Activated CD4-positive, alpha-beta T cell treated with anti-CD3 and anti-CD28 coated beads, Interleukin-2, amount 10 ng/mL, durations not matched to agents 24 days and 14 days (primary cell): Measurements from ENCODE around the gene ETS1. TPM values are rescaled to one million over a fixed set of nuclear protein-coding genes. Genes with fewer than 3 reads are reported as not detected.

Experiments used
- DNase-seq: peaks from one replicate; pipeline ENCODE4 v3.0.0; 2022
- H3K27ac Mint-ChIP-seq: one replicate; pipeline ENCODE4 v1.8.0; 2022; ENCODE audit warnings: mild to moderate bottlenecking, mixed read lengths
- H3K27me3 Mint-ChIP-seq: one replicate; pipeline ENCODE4 v1.8.0; 2022; ENCODE audit warnings: mixed read lengths
- H3K36me3 Mint-ChIP-seq: one replicate; pipeline ENCODE4 v1.8.0; 2022; ENCODE audit warnings: low read depth, mild to moderate bottlenecking, mixed read lengths
- H3K4me1 Mint-ChIP-seq: one replicate; pipeline ENCODE4 v1.8.0; 2021; ENCODE audit warnings: mixed read lengths
- H3K4me3 Mint-ChIP-seq: one replicate; pipeline ENCODE4 v1.8.0; 2022; ENCODE audit warnings: mild to moderate bottlenecking, moderate library complexity, mixed read lengths
- H3K9me3 Mint-ChIP-seq: one replicate; pipeline ENCODE4 v1.8.0; 2021; ENCODE audit warnings: mixed read lengths
- intact Hi-C: fragments of 100-400 bp; cut with micrococcal nuclease; formaldehyde crosslinking; loops from one replicate; pipeline ENCODE4 v1.15.1; 2023
- total RNA-seq: library from RNA; stranded (reverse); gene quantifications from 2 replicates; pipeline ENCODE4 v1.2.3, GENCODE V29; 2022

The ETS1 gene
- total RNA-seq, 1 donor from 2014 or later: 454 TPM

- Mint-ChIP-seq H3K27ac (peak overlapping the region; percentile 96), H3K4me3 (peak overlapping the region; percentile 85), H3K9me3 (no peaks in the 10 kb centered on the region), H3K27me3 (no peaks in the 10 kb centered on the region), H3K36me3 (peaks cover 93% of the 10 kb centered on the region), H3K4me1 (peaks cover 95% of the 10 kb centered on the region)
- intact Hi-C loops: loop anchor here (1.0 to 5.0 kb wide), 15 partner anchors 10 to 435 kb away; partner anchors contain the start of gene FLI1
- DNase-seq: peak; percentile 91
Measured at GRCh38 chr11:128472128-128473089, 114.9 kb downstream of the ETS1 start.

GRCh38 chr11:128471138-128471661 lies 116.2 kb downstream of the ETS1 start:
- Mint-ChIP-seq H3K4me3 (peak overlapping the region; percentile 85), H3K4me1 (peaks cover 95% of the 10 kb centered on the region), H3K36me3 (peaks cover 94% of the 10 kb centered on the region), H3K27ac (peak overlapping the region; percentile 96), H3K27me3 (no peaks in the 10 kb centered on the region), H3K9me3 (no peaks in the 10 kb centered on the region)
- intact Hi-C loops: loop anchor here (1.0 to 5.0 kb wide), 4 partner anchors 169 to 434 kb away; partner anchors contain the start of gene FLI1
- peak; percentile 86 for DNase-seq

GRCh38 chr11:128470081-128470480 lies 117.3 kb downstream of the ETS1 start:
- Mint-ChIP-seq H3K27ac (peak overlapping the region; percentile 98), H3K27me3 (no peaks in the 10 kb centered on the region), H3K4me3 (peak overlapping the region; percentile 85), H3K4me1 (peaks cover 95% of the 10 kb centered on the region), H3K9me3 (no peaks in the 10 kb centered on the region), H3K36me3 (peaks cover 93% of the 10 kb centered on the region)
- intact Hi-C loops: loop anchor here (1.0 to 5.0 kb wide), 4 partner anchors 18 to 433 kb away; partner anchors contain the start of gene FLI1
- peak; percentile 85 for DNase-seq

- peak overlapping the region; percentile 98 for H3K27ac Mint-ChIP-seq
- peaks cover 91% of the 10 kb centered on the region for H3K36me3 Mint-ChIP-seq
- H3K4me3 Mint-ChIP-seq: peak overlapping the region; percentile 85
- peaks cover 95% of the 10 kb centered on the region for H3K4me1 Mint-ChIP-seq
- DNase-seq: no peak
- no peaks in the 10 kb centered on the region for H3K9me3 Mint-ChIP-seq
- H3K27me3 Mint-ChIP-seq: no peaks in the 10 kb centered on the region
- intact Hi-C loops: loop anchor here (5.0 kb wide), 1 partner anchor 297 kb away; no protein-coding TSS in a partner anchor
Measured at GRCh38 chr11:128469220-128469619, 118.1 kb downstream of the ETS1 start.

GRCh38 chr11:128468111-128468510 lies 119.2 kb downstream of the ETS1 start:
- Mint-ChIP-seq H3K4me3 (peak overlapping the region; percentile 81), H3K4me1 (peaks cover 95% of the 10 kb centered on the region), H3K9me3 (no peaks in the 10 kb centered on the region), H3K27ac (peak overlapping the region; percentile 98), H3K27me3 (no peaks in the 10 kb centered on the region), H3K36me3 (peaks cover 91% of the 10 kb centered on the region)
- DNase-seq: no peak
- intact Hi-C loops: loop anchor here (5.0 kb wide), 1 partner anchor 296 kb away; no protein-coding TSS in a partner anchor

GRCh38 chr11:128467610-128468041 lies 119.7 kb downstream of the ETS1 start:
- intact Hi-C loops: loop anchor here (1.0 to 5.0 kb wide), 2 partner anchors 177 to 295 kb away; no protein-coding TSS in a partner anchor
- peak; percentile 82 for DNase-seq
- peak overlapping the region; percentile 98 for H3K27ac Mint-ChIP-seq

GRCh38 chr11:128467041-128467440 lies 120.3 kb downstream of the ETS1 start:
- H3K9me3 Mint-ChIP-seq: no peaks in the 10 kb centered on the region
- peaks cover 94% of the 10 kb centered on the region for H3K4me1 Mint-ChIP-seq
- no peak for DNase-seq
- intact Hi-C loops: loop anchor here (1.0 to 5.0 kb wide), 2 partner anchors 177 to 295 kb away; no protein-coding TSS in a partner anchor
- no peaks in the 10 kb centered on the region for H3K27me3 Mint-ChIP-seq
- H3K36me3 Mint-ChIP-seq: peaks cover 92% of the 10 kb centered on the region
- peak overlapping the region; percentile 81 for H3K4me3 Mint-ChIP-seq
- peak overlapping the region; percentile 98 for H3K27ac Mint-ChIP-seq

More at GRCh38 chr11:128467610-128468041, 119.7 kb downstream of the ETS1 start:
- H3K36me3 Mint-ChIP-seq: peaks cover 91% of the 10 kb centered on the region
- no peaks in the 10 kb centered on the region for H3K27me3 Mint-ChIP-seq
- H3K4me3 Mint-ChIP-seq: peak overlapping the region; percentile 81
- H3K9me3 Mint-ChIP-seq: no peaks in the 10 kb centered on the region
- peaks cover 95% of the 10 kb centered on the region for H3K4me1 Mint-ChIP-seq

GRCh38 chr11:128465946-128466705 lies 121.2 kb downstream of the ETS1 start:
- Mint-ChIP-seq H3K9me3 (no peaks in the 10 kb centered on the region), H3K27me3 (no peaks in the 10 kb centered on the region), H3K36me3 (peaks cover 92% of the 10 kb centered on the region), H3K4me1 (peaks cover 90% of the 10 kb centered on the region), H3K27ac (peak overlapping the region; percentile 98), H3K4me3 (peak overlapping the region; percentile 81)
- no peak for DNase-seq
- intact Hi-C loops: loop anchor here (2.0 to 5.0 kb wide), 2 partner anchors 294 to 365 kb away; no protein-coding TSS in a partner anchor

GRCh38 chr11:128465531-128465930 lies 121.8 kb downstream of the ETS1 start:
- H3K27me3 Mint-ChIP-seq: no peaks in the 10 kb centered on the region
- no peaks in the 10 kb centered on the region for H3K9me3 Mint-ChIP-seq
- peak overlapping the region; percentile 81 for H3K4me3 Mint-ChIP-seq
- peaks cover 94% of the 10 kb centered on the region for H3K36me3 Mint-ChIP-seq
- intact Hi-C loops: loop anchor here (2.0 to 5.0 kb wide), 2 partner anchors 293 to 365 kb away; no protein-coding TSS in a partner anchor
- DNase-seq: peak; percentile 78
- H3K27ac Mint-ChIP-seq: peak overlapping the region; percentile 98
- H3K4me1 Mint-ChIP-seq: peaks cover 92% of the 10 kb centered on the region

GRCh38 chr11:128464878-128465450 lies 122.4 kb downstream of the ETS1 start:
- H3K9me3 Mint-ChIP-seq: no peaks in the 10 kb centered on the region
- H3K27me3 Mint-ChIP-seq: no peaks in the 10 kb centered on the region
- DNase-seq: peak; percentile 75
- peaks cover 96% of the 10 kb centered on the region for H3K36me3 Mint-ChIP-seq
- intact Hi-C loops: loop anchor here (2.0 to 5.0 kb wide), 2 partner anchors 293 to 366 kb away; no protein-coding TSS in a partner anchor
- H3K27ac Mint-ChIP-seq: peak overlapping the region; percentile 98
- peaks cover 93% of the 10 kb centered on the region for H3K4me1 Mint-ChIP-seq
- H3K4me3 Mint-ChIP-seq: peak overlapping the region; percentile 81

- peaks cover 89% of the 10 kb centered on the region for H3K4me1 Mint-ChIP-seq
- peaks cover 96% of the 10 kb centered on the region for H3K36me3 Mint-ChIP-seq
- no peaks in the 10 kb centered on the region for H3K27me3 Mint-ChIP-seq
- peak overlapping the region; percentile 98 for H3K27ac Mint-ChIP-seq
- H3K4me3 Mint-ChIP-seq: peak overlapping the region; percentile 81
- no peaks in the 10 kb centered on the region for H3K9me3 Mint-ChIP-seq
- intact Hi-C loops: loop anchor here (2.0 kb wide), 1 partner anchor 367 kb away; no protein-coding TSS in a partner anchor
- DNase-seq: peak; percentile 56
Measured at GRCh38 chr11:128463979-128464378, 123.4 kb downstream of the ETS1 start.

GRCh38 chr11:128463371-128463829 lies 124.0 kb downstream of the ETS1 start:
- intact Hi-C loops: no loop called here
- Mint-ChIP-seq H3K9me3 (no peaks in the 10 kb centered on the region), H3K4me3 (peak overlapping the region; percentile 81), H3K27me3 (no peaks in the 10 kb centered on the region), H3K27ac (peak overlapping the region; percentile 98), H3K36me3 (peaks cover 95% of the 10 kb centered on the region), H3K4me1 (peaks cover 83% of the 10 kb centered on the region)
- DNase-seq: no peak
